ENCODE data around the gene SLC22A1.
"Not testable (repeated sequence)": the region's sequence is repeated elsewhere in the genome, so short reads cannot be mapped to it uniquely, and the experiment has no call there.

The SLC22A1 gene

GRCh38 chr6:160093061-160093460 lies 28.6 kb upstream of the SLC22A1 start:
- no peak for DNase-seq (ENCODE audit: low read depth in 1 of 2, low spot score in 1 of 2)

GRCh38 chr6:160093946-160094345 lies 27.7 kb upstream of the SLC22A1 start:
- DNase-seq (ENCODE audit: low read depth in 1 of 2, low spot score in 1 of 2): no peak

- no peak for DNase-seq (ENCODE audit: low read depth in 1 of 2, low spot score in 1 of 2)
Measured at GRCh38 chr6:160095146-160095845, 26.3 kb upstream of the SLC22A1 start.

GRCh38 chr6:160101277-160102205 lies 20.1 kb upstream of the SLC22A1 start:
- DNase-seq (ENCODE audit: low read depth in 1 of 2, low spot score in 1 of 2): no peak

GRCh38 chr6:160102399-160102798 lies 19.2 kb upstream of the SLC22A1 start:
- DNase-seq (ENCODE audit: low read depth in 1 of 2, low spot score in 1 of 2): no peak

- DNase-seq (ENCODE audit: low read depth in 1 of 2, low spot score in 1 of 2): no peak
Measured at GRCh38 chr6:160102956-160103824, 18.4 kb upstream of the SLC22A1 start.

GRCh38 chr6:160103825-160104100 lies 17.9 kb upstream of the SLC22A1 start:
- DNase-seq (ENCODE audit: low read depth in 1 of 2, low spot score in 1 of 2): no peak

GRCh38 chr6:160104821-160105517 lies 16.6 kb upstream of the SLC22A1 start:
- no peak for DNase-seq (ENCODE audit: low read depth in 1 of 2, low spot score in 1 of 2)

GRCh38 chr6:160106010-160106409 lies 15.6 kb upstream of the SLC22A1 start:
- no peak for DNase-seq (ENCODE audit: low read depth in 1 of 2, low spot score in 1 of 2)

- DNase-seq (ENCODE audit: low read depth in 1 of 2, low spot score in 1 of 2): no peak
Measured at GRCh38 chr6:160106701-160107100, 14.9 kb upstream of the SLC22A1 start.

- no peak for DNase-seq (ENCODE audit: low read depth in 1 of 2, low spot score in 1 of 2)
Measured at GRCh38 chr6:160108077-160108476, 13.5 kb upstream of the SLC22A1 start.

GRCh38 chr6:160110586-160111123 lies 11.0 kb upstream of the SLC22A1 start:
- no peak for DNase-seq (ENCODE audit: low read depth in 1 of 2, low spot score in 1 of 2)

- DNase-seq (ENCODE audit: low read depth in 1 of 2, low spot score in 1 of 2): no peak
Measured at GRCh38 chr6:160111806-160112205, 9.8 kb upstream of the SLC22A1 start.

- no peak for DNase-seq (ENCODE audit: low read depth in 1 of 2, low spot score in 1 of 2)
Measured at GRCh38 chr6:160112628-160113299, 8.9 kb upstream of the SLC22A1 start.

GRCh38 chr6:160114536-160114935 lies 7.1 kb upstream of the SLC22A1 start:
- DNase-seq (ENCODE audit: low read depth in 1 of 2, low spot score in 1 of 2): not testable (repeated sequence)

- no peak for DNase-seq (ENCODE audit: low read depth in 1 of 2, low spot score in 1 of 2)
Measured at GRCh38 chr6:160115421-160115820, 6.2 kb upstream of the SLC22A1 start.

GRCh38 chr6:160116411-160116810 lies 5.2 kb upstream of the SLC22A1 start:
- DNase-seq (ENCODE audit: low read depth in 1 of 2, low spot score in 1 of 2): no peak

GRCh38 chr6:160117137-160117536 lies 4.5 kb upstream of the SLC22A1 start:
- DNase-seq (ENCODE audit: low read depth in 1 of 2, low spot score in 1 of 2): no peak

GRCh38 chr6:160118620-160119229 lies 2.9 kb upstream of the SLC22A1 start:
- DNase-seq (ENCODE audit: low read depth in 1 of 2, low spot score in 1 of 2): no peak

- DNase-seq (ENCODE audit: low read depth in 1 of 2, low spot score in 1 of 2): no peak
Measured at GRCh38 chr6:160120087-160120486, 1.5 kb upstream of the SLC22A1 start.

All from activated CD4-positive, alpha-beta T cell treated with anti-CD3 and anti-CD28 coated beads, Interleukin-2, amount 50 U/mL, for 24 hours (primary cell).